HG02623 (cell line): ENCODE measurements around the gene ENDOV.

Experiments used
- ATAC-seq: cut with Tn5 transposase; IDR thresholded peaks from one replicate; pipeline ENCODE4 v1.9.1; 2021; ENCODE audit warnings: moderate library complexity; ENCODE audit not compliant: unreplicated experiment

Gene ENDOV

GRCh38 chr17:80464486-80464885, 49.5 kb downstream of the ENDOV start:
- no peak for ATAC-seq

- no peak for ATAC-seq
Measured at GRCh38 chr17:80465327-80465974, 50.5 kb downstream of the ENDOV start.

- ATAC-seq = no peak
Measured at GRCh38 chr17:80466188-80466705, 51.3 kb downstream of the ENDOV start.

GRCh38 chr17:80468242-80468641, 53.3 kb downstream of the ENDOV start:
- no peak for ATAC-seq

DNA sequence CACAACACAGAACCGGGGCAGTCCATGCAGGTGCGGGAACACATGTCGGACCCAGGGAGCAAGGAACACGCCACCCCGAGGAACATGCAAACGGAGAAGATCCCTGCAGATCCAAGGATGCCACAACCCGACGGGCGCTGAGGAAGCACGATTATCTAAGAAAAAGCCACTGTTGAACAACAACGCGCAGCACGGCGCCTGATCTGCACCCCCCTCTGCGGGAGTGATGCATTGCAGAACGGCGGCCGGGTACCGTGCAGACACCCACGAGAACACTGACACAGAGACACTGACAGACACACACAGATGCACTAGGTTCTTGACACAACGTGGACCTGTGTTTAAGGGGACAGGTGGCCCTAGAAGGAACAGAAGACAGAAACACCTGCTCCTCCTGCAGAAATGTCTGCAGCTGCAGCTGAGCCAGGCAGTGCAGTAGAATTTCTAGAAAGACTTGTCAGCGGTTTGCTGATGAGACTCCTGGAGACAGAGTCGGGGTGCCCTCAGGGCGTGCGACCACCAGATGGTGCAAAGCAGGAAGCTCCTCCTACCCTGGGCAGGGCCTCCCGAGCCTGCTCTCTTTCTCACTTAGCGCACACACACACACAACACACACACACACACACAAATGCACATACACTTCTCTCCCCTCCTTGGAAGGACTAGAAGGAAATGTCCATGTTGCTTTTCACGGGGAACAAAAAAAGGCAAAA, 54.0 kb downstream of the ENDOV start:
- ATAC-seq = no peak

DNA sequence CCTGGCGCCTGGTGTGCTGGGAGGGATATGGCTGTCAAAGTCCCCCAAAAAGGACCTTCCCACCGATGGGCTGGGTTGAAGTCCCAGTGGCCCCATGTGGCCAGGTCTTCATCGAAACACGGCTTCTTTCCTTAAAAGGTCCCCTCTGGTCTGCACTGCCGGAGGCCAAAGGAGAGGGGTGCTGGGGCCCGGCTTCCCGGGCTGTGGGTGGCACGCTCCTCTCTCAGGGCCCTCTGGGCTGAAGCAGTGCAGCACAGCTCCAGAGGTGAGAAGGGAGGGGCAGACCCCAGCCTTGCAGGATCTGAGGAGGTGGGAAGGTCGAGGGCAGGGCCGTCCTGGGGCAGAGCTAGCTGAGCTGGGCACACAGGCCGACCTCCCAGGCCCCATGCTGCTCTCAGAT, 54.7 kb downstream of the ENDOV start:
- ATAC-seq = no peak

DNA sequence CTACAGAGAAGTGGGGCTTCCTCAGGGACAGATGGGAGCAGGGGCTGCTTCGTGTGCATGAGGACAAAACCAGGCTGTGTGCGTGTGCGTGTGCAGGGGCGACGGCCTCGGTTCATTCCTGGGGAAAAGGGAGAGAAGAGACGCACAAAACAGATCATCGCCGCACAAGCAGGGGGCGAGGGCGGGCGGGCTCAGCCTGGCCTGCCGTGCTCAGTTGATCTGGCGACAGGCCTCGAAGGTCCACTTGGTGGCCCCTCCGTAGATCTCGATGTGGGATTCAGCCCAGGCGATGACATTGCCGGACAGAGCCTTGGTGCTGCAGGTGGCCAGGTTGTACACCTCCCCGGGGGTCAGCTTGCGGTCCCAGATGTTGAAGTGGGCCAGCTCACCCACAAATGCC, 55.6 kb downstream of the ENDOV start:
- no peak for ATAC-seq

DNA sequence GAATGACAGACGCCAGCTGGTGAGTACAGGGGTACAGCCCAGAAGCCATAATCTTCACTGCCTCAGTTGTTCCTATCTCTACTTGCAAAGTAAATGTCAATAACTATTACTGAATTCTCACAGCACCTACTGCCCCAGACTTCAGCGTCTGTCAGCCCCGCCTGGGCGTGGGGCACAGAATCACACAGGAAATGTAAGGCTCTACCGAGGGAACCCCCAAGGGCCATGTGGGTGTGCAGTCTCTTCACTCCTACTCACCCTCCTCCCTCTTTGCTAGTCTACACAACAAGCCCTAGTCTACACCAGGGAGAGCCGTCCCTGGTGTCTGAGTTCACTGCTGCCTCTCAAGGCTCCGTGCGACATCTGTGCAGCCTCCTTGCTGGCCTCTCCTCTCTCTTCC, 57.0 kb downstream of the ENDOV start:
- no peak for ATAC-seq

DNA sequence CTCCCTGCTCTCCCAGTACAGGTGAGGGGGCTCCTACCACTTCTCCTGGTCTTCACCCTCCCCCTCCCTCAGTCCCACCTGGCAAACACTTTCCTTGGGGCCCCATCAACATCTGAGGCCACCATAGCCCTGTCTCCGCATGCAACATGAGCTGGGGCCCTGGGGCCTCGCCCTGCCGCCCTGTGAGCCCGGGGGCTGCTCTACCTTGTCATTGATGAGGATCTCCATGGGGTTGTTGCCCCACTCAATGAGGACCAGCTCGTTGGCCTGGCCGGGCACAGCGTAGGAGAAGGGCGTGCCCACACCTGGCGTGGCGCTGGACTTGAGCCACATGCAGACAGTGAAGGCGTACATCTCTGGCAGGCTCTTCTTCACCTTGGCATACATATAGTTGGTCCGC, 58.0 kb downstream of the ENDOV start:
- ATAC-seq = no peak

DNA sequence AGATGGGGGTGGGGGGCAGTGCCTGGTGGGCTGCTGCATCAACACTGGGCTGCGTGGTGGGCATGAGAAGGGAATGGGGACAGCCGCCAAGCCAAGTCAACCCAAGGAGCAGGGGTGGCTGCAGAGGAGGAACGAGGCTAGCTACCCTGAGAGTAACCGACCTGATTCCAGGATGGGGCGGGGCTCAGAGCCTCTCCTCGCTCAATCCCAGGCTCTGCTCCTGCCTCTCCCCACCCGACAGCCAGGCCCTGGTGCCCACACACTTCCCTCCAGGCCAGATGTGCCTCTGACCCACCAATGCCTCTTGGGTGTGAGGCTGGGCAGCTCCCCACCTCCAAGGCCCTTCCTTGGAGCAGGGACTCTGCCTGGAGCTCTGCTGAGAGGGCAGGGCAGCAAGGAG, 58.7 kb downstream of the ENDOV start:
- no peak for ATAC-seq

GRCh38 chr17:80474231-80474960, 59.4 kb downstream of the ENDOV start:
- ATAC-seq = no peak

DNA sequence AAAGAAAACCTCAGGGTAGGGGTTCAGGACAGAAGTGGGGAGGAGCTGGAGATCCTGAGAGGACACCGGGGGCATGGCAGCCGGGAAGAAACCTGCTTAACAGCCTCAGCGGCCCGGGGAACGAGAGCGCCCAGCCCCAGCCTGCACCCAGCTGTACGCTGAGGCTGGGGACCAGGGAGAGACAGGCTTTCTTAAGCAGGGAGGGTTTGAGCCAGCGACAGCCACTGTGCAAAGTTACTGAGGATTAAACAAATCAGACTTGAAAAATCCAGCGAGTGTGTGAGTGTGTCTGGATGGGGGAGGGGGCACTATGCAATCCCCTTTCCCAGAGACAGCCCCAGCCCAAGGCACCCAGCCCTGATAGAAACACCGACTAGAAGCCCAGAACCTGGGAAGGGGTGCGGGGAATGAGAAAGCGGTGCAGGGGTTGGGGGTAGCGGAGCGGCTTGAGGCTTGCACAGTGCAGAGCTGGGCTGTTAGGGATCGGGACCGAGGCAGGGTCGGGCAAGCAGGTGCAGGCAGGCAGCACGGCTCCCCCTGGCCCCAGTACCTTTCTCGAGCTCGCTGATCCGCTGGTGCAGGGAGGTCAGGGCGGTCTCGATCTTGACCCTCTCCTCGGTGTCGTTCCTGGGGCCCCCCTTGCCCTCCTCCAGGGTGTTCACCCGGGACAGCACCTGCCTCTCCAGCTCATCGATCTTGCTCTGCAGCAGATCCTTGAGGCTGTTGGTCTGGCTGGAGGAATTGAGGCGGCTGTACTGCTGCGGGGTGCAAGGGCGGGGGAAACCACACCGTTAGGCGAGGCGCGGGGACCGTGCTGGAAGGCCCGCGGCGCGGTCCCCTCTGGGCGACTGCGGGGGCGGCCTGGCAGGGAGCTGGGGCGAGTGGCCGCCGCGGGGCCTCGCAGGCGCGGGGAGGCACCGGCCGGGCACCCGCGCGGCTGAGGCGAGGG, 60.3 kb downstream of the ENDOV start:
- no peak for ATAC-seq

DNA sequence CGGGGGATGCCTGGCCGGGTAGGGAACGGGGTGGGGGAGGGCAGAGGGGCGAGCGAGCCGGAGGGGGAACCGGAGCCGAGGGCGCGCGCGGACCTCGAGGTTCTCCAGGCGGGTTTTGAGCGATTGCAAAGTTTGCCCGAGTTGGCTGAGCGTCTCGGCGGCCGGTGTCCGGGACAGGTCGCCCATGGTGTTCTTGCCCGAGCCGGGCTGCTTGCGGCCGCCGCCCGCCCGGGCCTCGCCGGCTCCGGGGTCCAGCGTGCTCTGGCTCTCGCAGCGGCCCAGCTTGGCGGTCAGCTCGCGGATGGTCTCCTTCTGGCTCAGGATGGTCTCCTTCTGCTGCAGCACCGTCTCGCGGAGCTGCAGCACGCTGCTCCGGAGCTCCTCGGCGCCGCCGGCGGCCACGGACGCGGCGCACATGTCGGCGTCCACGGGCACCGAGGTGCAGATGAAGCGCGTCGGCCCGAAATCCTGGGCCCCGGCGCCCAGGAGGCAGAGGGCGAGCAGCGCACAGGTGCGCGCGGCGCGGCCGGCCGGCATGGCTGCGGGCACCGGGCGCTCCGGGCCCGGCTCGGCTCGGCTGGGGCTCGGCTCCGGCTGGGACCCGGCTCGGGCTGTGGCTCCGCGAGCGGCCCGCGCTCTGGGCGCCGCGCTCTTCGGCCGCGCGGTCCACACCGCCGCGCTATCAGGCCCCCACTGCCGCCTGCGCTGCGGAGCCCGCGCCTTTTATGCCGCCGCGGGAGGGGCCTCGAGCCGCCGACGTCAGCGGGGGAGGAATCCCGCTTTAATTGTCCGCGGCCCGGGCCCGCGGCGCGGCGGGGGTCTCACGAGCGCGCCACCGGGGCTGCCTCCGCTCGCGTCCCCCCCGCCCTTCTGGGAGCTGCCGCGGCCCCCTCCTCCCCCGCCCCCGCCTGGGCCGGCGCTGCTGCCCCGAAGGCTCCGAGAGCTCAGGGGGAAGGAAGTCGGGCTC, 61.2 kb downstream of the ENDOV start, which contains the start of gene NPTX1:
Gene NPTX1, minus strand, starts transcription at position 698 of the 967 bp plus-strand sequence. Its CDS starts 161 bp downstream, at position 537.
- ATAC-seq = no peak

GRCh38 chr17:80476877-80477646, 62.1 kb downstream of the ENDOV start:
- no peak for ATAC-seq

- ATAC-seq = no peak
Measured at GRCh38 chr17:80477647-80478478, 62.9 kb downstream of the ENDOV start.

GRCh38 chr17:80478487-80479245, 63.7 kb downstream of the ENDOV start:
- ATAC-seq = no peak

DNA sequence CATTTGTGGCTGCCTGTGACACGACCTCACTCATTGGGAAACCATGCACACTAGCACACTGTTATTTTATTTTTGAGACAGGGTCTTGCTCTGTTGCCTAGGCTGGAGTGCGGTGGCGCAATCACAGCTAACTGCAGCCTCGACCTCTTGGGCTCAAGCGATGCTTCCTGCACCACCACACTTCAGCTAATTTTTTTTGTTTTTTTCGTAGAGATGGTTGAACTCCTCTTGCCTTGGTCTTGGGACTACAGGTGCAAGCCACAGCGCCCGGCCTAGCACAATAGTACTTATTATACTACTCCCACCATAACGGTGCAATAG, 64.2 kb downstream of the ENDOV start:
- ATAC-seq = no peak
